GM23338 (cell line): ENCODE results near the gene APCDD1L. TPM values are rescaled to one million over a fixed set of nuclear protein-coding genes. Genes with fewer than 3 reads are reported as not detected.
A peak's percentile ranks its signal among the peaks of the same experiment; 100 is the strongest.

Experiments
- ATAC-seq: fragments of 200-7000 bp; cut with Tn5 transposase; 3 replicates; pipeline ENCODE4 v1.9.1; 2020
- DNase-seq: peaks from one replicate; pipeline ENCODE4 v3.0.0-alpha.2; 2015; ENCODE audit warnings: low spot score
- H2AFZ ChIP-seq: fragments of 200-600 bp; sonication (generic); 2 replicates; pipeline ENCODE4 v1.8.0; 2016; ENCODE audit warnings: antibody characterized with exemption, mild to moderate bottlenecking, moderate library complexity
- H3F3A ChIP-seq: fragments of 200-600 bp; sonication (generic); replicated peaks from 2 replicates; pipeline ENCODE4 v1.8.0; 2017; ENCODE audit warnings: antibody characterized with exemption, mixed run types, low read depth
- H3K27ac ChIP-seq: fragments of 200-600 bp; sonication (generic); 2 replicates; pipeline ENCODE4 v1.6.1; 2016; ENCODE audit warnings: low read depth
- H3K27me3 ChIP-seq: fragments of 200-600 bp; sonication (generic); 2 replicates; pipeline ENCODE4 v1.8.0; 2016; ENCODE audit warnings: mild to moderate bottlenecking, mixed run types, moderate library complexity; ENCODE audit not compliant: insufficient read depth
- H3K36me3 ChIP-seq: fragments of 200-600 bp; sonication (generic); 2 replicates; pipeline ENCODE4 v1.8.0; 2016; ENCODE audit warnings: mild to moderate bottlenecking; ENCODE audit not compliant: insufficient read depth
- H3K4me1 ChIP-seq: fragments of 200-600 bp; sonication (generic); 2 replicates; pipeline ENCODE4 v1.8.0; 2016; ENCODE audit warnings: mild to moderate bottlenecking, moderate library complexity; ENCODE audit not compliant: insufficient read depth
- H3K4me2 ChIP-seq: fragments of 200-600 bp; sonication (generic); 2 replicates; pipeline ENCODE4 v1.7.1; 2017; ENCODE audit warnings: mixed run types
- H3K4me3 ChIP-seq: fragments of 200-600 bp; sonication (generic); 2 replicates; pipeline ENCODE4 v1.6.1; 2016; ENCODE audit warnings: mixed run types
- H3K79me2 ChIP-seq: fragments of 200-600 bp; sonication (generic); replicated peaks from 2 replicates; pipeline ENCODE4 v1.8.0; 2017; ENCODE audit warnings: mild to moderate bottlenecking; ENCODE audit not compliant: insufficient read depth
- H3K9me2 ChIP-seq: fragments of 200-600 bp; sonication (generic); 2 replicates; pipeline ENCODE4 v1.8.0; 2017; ENCODE audit not compliant: insufficient read depth
- H4K20me1 ChIP-seq: fragments of 200-600 bp; sonication (generic); replicated peaks from 2 replicates; pipeline ENCODE4 v1.8.0; 2017; ENCODE audit warnings: mild to moderate bottlenecking; ENCODE audit not compliant: insufficient read depth
- H3K27ac Mint-ChIP-seq: 2 replicates; pipeline ENCODE4 v1.8.0; 2020; ENCODE audit warnings: inconsistent platforms, mild to moderate bottlenecking, moderate library complexity, mixed read lengths
- H3K27me3 Mint-ChIP-seq: 3 replicates; pipeline ENCODE4 v1.8.0; 2022; ENCODE audit warnings: low read depth, mild to moderate bottlenecking, moderate library complexity, mixed read lengths, inconsistent platforms; ENCODE audit not compliant: insufficient read depth, poor library complexity
- H3K36me3 Mint-ChIP-seq: 3 replicates; pipeline ENCODE4 v1.8.0; 2021; ENCODE audit warnings: low read depth, mild to moderate bottlenecking, inconsistent platforms, moderate library complexity, mixed read lengths
- H3K4me1 Mint-ChIP-seq: 3 replicates; pipeline ENCODE4 v1.8.0; 2020; ENCODE audit warnings: mild to moderate bottlenecking, inconsistent platforms, mixed read lengths
- H3K4me3 Mint-ChIP-seq: 3 replicates; pipeline ENCODE4 v1.8.0; 2021; ENCODE audit warnings: moderate library complexity, mild to moderate bottlenecking, inconsistent platforms, mixed read lengths
- H3K9me3 Mint-ChIP-seq: 3 replicates; pipeline ENCODE4 v1.8.0; 2020; ENCODE audit warnings: moderate library complexity, mild to moderate bottlenecking, inconsistent platforms, mixed read lengths
- CREB1 ChIP-seq: fragments of 250-450 bp; sonication (Bioruptor Pico); IDR thresholded peaks from 2 replicates; pipeline ENCODE4 v1.5.0; 2020; ENCODE audit warnings: low read depth, mild to moderate bottlenecking, moderate library complexity
- ETS1 ChIP-seq: IDR thresholded peaks from 2 replicates; pipeline ENCODE4 v1.6.1; 2016; ENCODE audit warnings: antibody characterized with exemption
- EZH2 ChIP-seq: fragments of 200-600 bp; sonication (generic); IDR thresholded peaks from one replicate; pipeline ENCODE4 v1.8.0; 2017; ENCODE audit warnings: antibody characterized with exemption, mild to moderate bottlenecking, low read depth; ENCODE audit not compliant: unreplicated experiment
- EZH2phosphoT487 ChIP-seq: fragments of 200-600 bp; sonication (generic); IDR thresholded peaks from one replicate; pipeline ENCODE4 v1.8.1; 2018; ENCODE audit warnings: antibody characterized with exemption; ENCODE audit not compliant: unreplicated experiment
- JUNB ChIP-seq: IDR thresholded peaks from one replicate; pipeline ENCODE4 v1.6.1; 2016; ENCODE audit warnings: antibody characterized with exemption; ENCODE audit not compliant: unreplicated experiment
- NANOG ChIP-seq: IDR thresholded peaks from 2 replicates; pipeline ENCODE4 v1.6.1; 2016; ENCODE audit warnings: antibody characterized with exemption, borderline replicate concordance
- POLR2AphosphoS5 ChIP-seq: IDR thresholded peaks from 2 replicates; pipeline ENCODE4 v1.6.1; 2016; ENCODE audit warnings: antibody characterized with exemption, low read depth
- REST ChIP-seq: IDR thresholded peaks from one replicate; pipeline ENCODE4 v1.6.1; 2018; ENCODE audit warnings: antibody characterized with exemption; ENCODE audit not compliant: unreplicated experiment
- STAT1 ChIP-seq: IDR thresholded peaks from one replicate; pipeline ENCODE4 v1.6.1; 2016; ENCODE audit warnings: antibody characterized with exemption; ENCODE audit not compliant: unreplicated experiment
- ZNF114 ChIP-seq: fragments of 250-450 bp; sonication (Bioruptor Pico); IDR thresholded peaks from 2 replicates; pipeline ENCODE4 v1.5.0; 2020; ENCODE audit warnings: mild to moderate bottlenecking, moderate library complexity
- ZNF331 ChIP-seq: fragments of 250-450 bp; sonication (Bioruptor Pico); IDR thresholded peaks from 2 replicates; pipeline ENCODE4 v1.5.0; 2020; ENCODE audit warnings: low read depth, mild to moderate bottlenecking, moderate library complexity
- polyA plus RNA-seq: library from polyadenylated mRNA; unstranded; fragments of >200 nt; fragmentation: Nextera tagmentation; extraction: Ambion mirVana; gene quantifications from 2 replicates; pipeline ENCODE4 v1.2.1, GENCODE V29; 2016
- total RNA-seq: library from RNA; depleted of rRNA; stranded (reverse); fragments of >200 nt; shearing (Covaris generic); gene quantifications from 2 replicates; pipeline ENCODE4 v1.2.3, GENCODE V29; 2014
- TF ChIP-seq, protein P1 (sequence below): fragments of 250-450 bp; sonication (Bioruptor Pico); IDR thresholded peaks from 2 replicates; pipeline ENCODE4 v1.5.0; 2020; ENCODE audit warnings: mild to moderate bottlenecking, moderate library complexity
- TF ChIP-seq, protein P2 (sequence below), 2 experiments: fragments of 200-600 bp in 1 of 2; sonication (generic) in 1 of 2; conservative IDR thresholded peaks; 2 replicates each; pipeline versions ENCODE4 v1.5.1 to v1.6.1; 2016 to 2017; ENCODE audit warnings: antibody characterized with exemption in 2 of 2, low read depth in 2 of 2, mild to moderate bottlenecking in 2 of 2, moderate library complexity in 1 of 2

The APCDD1L gene
- total and polyA plus RNA-seq, 2 experiments from 2014 or later: 1.8 to 4.6 TPM

DNA sequence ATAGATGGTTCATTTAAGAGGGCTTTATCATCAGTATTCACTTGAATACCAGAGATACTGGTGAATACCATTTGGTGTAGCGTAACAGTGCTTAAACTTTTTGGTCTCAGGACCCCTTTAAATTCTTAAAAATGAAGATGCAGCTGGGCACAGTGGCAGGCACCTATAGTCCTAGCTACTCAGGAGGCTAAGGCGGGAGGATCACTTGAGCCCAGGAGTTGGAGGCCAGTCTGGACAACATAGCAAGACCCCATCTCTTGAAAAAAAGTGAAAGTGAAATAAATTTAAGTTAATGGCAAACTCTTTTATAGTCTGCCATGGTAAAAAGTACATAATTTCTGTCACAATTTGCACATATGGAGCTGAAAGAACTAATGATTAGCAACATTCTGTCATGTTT is 86.8 kb downstream of the APCDD1L start:
- H3K27me3 Mint-ChIP-seq: peaks cover 3% of the 10 kb centered on the region
- DNase-seq (no peak), ATAC-seq (no peak)
- Histone ChIP-seq H3K4me3 (no peak overlapping the region), H3K27me3 (no peaks in the 10 kb centered on the region), H3K4me2 (no peak overlapping the region), H3F3A (peaks cover 28% of the 10 kb centered on the region), H4K20me1 (no peaks in the 10 kb centered on the region), H3K4me1 (peaks cover 14% of the 10 kb centered on the region), H3K36me3 (peaks cover 3% of the 10 kb centered on the region; the same call in 1 of the 2 replicates), H3K79me2 (peaks cover 87% of the 10 kb centered on the region), H3K27ac (peak overlapping the region; percentile 85), H2AFZ (no peak overlapping the region), H3K9me2 (no peaks in the 10 kb centered on the region)
- peaks cover 15% of the 10 kb centered on the region for H3K4me1 Mint-ChIP-seq
- peaks cover 31% of the 10 kb centered on the region; the same call in 2 of the 3 replicates for H3K36me3 Mint-ChIP-seq
- H3K27ac Mint-ChIP-seq: no peak overlapping the region
- peaks cover 6% of the 10 kb centered on the region; the same call in 2 of the 3 replicates for H3K9me3 Mint-ChIP-seq
- no peak overlapping the region for H3K4me3 Mint-ChIP-seq
- TF ChIP-seq EZH2 (no peak), CREB1 (CRISPR knock-in tag) (no peak), EZH2phosphoT487 (no peak), POLR2AphosphoS5 (no peak), REST (no peak), ETS1 (no peak), JUNB (no peak), ZNF114 (no peak), NANOG (no peak), ZNF331 (CRISPR knock-in tag) (no peak), STAT1 (no peak)
- TF ChIP-seq, protein P1, sequence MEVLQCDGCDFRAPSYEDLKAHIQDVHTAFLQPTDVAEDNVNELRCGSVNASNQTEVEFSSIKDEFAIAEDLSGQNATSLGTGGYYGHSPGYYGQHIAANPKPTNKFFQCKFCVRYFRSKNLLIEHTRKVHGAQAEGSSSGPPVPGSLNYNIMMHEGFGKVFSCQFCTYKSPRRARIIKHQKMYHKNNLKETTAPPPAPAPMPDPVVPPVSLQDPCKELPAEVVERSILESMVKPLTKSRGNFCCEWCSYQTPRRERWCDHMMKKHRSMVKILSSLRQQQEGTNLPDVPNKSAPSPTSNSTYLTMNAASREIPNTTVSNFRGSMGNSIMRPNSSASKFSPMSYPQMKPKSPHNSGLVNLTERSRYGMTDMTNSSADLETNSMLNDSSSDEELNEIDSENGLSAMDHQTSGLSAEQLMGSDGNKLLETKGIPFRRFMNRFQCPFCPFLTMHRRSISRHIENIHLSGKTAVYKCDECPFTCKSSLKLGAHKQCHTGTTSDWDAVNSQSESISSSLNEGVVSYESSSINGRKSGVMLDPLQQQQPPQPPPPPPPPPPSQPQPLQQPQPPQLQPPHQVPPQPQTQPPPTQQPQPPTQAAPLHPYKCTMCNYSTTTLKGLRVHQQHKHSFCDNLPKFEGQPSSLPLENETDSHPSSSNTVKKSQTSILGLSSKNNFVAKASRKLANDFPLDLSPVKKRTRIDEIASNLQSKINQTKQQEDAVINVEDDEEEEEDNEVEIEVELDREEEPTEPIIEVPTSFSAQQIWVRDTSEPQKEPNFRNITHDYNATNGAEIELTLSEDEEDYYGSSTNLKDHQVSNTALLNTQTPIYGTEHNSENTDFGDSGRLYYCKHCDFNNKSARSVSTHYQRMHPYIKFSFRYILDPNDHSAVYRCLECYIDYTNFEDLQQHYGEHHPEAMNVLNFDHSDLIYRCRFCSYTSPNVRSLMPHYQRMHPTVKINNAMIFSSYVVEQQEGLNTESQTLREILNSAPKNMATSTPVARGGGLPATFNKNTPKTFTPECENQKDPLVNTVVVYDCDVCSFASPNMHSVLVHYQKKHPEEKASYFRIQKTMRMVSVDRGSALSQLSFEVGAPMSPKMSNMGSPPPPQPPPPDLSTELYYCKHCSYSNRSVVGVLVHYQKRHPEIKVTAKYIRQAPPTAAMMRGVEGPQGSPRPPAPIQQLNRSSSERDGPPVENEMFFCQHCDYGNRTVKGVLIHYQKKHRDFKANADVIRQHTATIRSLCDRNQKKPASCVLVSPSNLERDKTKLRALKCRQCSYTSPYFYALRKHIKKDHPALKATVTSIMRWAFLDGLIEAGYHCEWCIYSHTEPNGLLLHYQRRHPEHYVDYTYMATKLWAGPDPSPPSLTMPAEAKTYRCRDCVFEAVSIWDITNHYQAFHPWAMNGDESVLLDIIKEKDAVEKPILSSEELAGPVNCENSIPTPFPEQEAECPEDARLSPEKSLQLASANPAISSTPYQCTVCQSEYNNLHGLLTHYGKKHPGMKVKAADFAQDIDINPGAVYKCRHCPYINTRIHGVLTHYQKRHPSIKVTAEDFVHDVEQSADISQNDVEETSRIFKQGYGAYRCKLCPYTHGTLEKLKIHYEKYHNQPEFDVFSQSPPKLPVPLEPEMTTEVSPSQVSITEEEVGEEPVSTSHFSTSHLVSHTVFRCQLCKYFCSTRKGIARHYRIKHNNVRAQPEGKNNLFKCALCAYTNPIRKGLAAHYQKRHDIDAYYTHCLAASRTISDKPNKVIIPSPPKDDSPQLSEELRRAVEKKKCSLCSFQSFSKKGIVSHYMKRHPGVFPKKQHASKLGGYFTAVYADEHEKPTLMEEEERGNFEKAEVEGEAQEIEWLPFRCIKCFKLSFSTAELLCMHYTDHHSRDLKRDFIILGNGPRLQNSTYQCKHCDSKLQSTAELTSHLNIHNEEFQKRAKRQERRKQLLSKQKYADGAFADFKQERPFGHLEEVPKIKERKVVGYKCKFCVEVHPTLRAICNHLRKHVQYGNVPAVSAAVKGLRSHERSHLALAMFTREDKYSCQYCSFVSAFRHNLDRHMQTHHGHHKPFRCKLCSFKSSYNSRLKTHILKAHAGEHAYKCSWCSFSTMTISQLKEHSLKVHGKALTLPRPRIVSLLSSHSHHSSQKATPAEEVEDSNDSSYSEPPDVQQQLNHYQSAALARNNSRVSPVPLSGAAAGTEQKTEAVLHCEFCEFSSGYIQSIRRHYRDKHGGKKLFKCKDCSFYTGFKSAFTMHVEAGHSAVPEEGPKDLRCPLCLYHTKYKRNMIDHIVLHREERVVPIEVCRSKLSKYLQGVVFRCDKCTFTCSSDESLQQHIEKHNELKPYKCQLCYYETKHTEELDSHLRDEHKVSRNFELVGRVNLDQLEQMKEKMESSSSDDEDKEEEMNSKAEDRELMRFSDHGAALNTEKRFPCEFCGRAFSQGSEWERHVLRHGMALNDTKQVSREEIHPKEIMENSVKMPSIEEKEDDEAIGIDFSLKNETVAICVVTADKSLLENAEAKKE: no peak
- TF ChIP-seq, protein P2, sequence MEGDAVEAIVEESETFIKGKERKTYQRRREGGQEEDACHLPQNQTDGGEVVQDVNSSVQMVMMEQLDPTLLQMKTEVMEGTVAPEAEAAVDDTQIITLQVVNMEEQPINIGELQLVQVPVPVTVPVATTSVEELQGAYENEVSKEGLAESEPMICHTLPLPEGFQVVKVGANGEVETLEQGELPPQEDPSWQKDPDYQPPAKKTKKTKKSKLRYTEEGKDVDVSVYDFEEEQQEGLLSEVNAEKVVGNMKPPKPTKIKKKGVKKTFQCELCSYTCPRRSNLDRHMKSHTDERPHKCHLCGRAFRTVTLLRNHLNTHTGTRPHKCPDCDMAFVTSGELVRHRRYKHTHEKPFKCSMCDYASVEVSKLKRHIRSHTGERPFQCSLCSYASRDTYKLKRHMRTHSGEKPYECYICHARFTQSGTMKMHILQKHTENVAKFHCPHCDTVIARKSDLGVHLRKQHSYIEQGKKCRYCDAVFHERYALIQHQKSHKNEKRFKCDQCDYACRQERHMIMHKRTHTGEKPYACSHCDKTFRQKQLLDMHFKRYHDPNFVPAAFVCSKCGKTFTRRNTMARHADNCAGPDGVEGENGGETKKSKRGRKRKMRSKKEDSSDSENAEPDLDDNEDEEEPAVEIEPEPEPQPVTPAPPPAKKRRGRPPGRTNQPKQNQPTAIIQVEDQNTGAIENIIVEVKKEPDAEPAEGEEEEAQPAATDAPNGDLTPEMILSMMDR (conservative IDR thresholded peaks at IDR 0.05; ENCODE audit: low read depth in 2 of 2): no peak
